ENCODE measurements around the gene PDLIM1.

The PDLIM1 gene

DNA sequence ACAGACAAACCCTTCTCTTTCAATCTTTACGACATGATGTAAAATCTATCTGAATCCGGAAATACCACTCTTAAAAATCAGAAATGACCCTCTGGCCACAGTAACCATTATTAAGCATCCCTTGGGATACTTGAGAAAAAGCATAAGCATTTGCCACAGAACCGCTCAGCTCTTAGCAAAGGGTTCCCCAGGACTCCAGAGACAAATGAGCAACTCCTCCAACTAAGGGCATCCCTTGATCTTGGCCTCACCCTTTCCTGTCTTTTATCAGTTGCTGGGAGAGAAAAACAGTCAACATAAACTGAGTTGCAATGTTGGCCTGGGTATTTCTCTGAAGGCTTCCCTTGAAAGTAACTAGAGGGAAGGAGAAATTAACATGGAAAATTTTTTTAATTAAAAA, 3.5 kb downstream of the PDLIM1 start:
- no peak for DNase-seq

DNA sequence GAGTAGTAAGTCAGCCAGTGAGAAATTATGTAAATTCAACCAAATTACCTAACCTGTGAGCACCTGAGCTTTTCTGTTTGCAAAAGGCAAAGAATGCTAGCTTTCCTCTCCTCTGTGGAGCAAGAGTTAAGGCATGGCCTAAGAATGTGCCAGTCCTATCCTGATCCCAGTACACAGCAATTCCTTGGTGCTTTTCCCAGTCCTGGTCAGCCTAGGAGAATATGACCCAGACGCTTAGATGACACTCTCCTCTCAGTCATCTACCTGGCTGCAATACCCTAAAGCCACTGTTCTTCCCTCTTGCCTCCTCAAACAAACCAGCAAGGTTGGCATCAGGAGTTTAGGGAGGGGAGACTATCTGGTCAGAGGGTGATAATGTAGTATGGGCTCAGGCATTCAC, 4.1 kb downstream of the PDLIM1 start:
- no peak for DNase-seq

DNA sequence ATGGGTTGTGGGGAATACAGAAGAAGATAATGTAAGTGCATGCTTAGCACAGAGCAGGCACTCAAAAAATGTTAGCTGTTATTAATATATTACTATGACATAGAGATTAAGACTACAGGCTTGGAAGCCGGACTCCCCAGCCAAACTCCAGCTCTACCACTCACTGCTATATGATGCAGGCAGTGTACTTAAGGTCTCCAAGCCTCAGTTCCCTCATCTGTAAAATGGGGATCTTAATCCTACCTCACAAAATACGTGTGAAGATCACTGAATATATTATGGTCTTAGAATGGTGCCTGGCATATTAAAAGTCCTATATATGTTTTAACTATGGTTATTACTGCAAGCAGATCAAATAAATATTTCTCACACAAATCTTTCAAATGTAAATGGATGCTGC, 5.2 kb downstream of the PDLIM1 start:
- no peak for DNase-seq

DNA sequence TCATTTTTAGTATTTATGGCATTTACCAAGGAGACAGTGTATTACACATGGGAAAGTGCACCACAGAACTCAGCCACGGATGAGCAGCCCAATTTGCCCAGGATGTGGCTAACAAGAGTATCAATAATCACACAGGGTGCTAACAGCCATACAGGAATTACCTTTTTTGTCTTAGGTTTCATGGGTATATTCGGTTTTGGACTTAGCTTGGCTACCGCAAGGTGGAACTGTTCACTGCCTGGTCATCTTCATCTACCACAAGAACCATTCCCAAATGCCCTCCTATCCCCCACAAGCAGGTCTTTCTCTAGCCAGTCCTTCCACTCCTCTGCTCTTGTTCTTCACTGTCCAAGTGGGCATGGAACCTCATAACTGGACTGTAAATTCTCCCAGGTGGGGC, 6.0 kb downstream of the PDLIM1 start:
- no peak for DNase-seq

DNA sequence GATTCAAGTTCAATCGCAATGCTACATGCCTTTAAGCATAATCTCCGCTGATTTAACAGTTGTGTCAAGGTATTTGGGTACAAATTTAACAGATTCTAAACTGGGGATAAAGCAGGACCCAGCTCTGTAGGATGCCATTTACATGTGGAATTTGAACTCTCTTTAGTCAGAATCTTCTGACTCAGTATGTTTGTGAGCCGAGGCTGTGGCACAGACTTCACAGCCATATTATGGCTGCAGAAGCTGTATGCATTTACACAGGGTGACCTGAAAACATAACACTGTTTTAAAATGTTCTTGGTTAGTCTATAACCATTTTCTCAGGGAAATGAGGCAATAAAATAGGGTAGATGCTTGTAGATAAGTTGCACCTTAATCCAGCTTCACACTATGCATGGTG, 8.7 kb downstream of the PDLIM1 start:
- DNase-seq = no peak

DNA sequence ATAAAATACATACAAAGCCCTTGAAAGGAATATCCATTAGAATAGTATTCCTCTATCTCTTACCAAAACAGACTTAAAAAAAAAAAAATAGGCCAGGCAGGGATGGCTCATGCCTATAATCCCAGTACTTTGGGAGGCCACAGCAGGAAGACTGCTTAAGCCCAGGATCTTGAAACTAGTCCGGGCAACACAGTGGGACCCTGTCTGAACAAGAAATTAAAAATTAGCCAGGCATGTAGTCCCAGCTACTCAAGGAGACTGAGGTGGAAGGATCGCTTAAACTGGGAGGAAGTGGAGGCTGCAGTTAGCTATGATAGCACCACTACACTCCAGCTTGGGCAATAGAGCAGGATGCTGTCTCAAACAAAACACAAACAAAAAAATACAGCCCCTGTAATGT, 9.6 kb downstream of the PDLIM1 start:
- no peak for DNase-seq

DNA sequence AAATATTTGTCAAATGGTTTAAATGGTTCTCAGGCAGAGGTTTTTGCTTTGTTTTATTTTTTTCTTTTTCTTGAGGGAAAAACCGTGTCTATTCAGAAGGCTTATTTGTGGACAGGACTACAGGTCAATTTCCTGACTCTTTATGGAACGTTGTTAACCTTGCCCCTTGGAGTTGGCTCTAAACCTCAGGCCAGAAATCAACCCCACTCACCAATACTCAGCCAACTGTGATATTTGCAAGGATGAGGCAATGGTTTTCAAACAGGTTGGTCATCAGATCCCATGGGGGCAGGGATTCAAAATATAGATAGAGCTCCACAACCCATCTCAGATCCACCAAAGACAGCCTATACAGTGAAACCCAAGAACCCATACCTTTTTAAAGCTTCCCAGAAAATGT, 10.2 kb downstream of the PDLIM1 start:
- DNase-seq = no peak

DNA sequence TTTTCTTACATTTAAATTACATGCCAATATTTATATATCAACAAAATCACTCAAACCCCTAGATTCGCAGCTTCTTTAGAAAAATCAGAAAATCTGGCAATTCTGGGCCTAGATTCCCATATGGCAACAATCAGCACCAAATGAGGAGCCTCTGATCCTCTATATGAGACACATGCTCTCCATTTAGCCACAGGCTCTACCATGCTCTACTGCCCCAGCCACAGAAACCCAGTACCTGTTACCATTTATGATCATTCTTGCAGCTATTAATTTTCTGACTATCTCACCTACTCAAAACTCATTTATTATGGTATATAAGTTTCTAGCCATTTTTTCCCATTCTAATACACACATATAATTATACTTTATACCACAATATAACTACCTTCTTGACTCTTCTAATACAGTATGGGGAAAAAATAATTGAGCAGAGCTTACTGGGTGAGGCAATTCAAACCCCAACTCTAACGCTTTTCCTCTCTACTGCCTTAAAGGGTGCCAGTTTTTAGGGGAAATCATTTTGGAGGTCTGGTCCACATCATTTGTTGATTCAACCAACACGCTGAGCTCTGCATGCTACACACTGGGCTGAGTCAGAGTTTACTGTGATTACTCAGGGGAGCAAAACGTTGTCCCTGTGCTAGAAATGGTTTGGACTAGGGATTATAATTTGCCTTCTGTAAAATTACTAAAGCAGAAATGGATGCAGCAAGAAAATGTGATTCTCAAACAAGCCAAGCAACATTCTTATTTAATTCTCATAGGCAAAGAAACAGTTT, 11.6 kb downstream of the PDLIM1 start:
- DNase-seq = no peak

DNA sequence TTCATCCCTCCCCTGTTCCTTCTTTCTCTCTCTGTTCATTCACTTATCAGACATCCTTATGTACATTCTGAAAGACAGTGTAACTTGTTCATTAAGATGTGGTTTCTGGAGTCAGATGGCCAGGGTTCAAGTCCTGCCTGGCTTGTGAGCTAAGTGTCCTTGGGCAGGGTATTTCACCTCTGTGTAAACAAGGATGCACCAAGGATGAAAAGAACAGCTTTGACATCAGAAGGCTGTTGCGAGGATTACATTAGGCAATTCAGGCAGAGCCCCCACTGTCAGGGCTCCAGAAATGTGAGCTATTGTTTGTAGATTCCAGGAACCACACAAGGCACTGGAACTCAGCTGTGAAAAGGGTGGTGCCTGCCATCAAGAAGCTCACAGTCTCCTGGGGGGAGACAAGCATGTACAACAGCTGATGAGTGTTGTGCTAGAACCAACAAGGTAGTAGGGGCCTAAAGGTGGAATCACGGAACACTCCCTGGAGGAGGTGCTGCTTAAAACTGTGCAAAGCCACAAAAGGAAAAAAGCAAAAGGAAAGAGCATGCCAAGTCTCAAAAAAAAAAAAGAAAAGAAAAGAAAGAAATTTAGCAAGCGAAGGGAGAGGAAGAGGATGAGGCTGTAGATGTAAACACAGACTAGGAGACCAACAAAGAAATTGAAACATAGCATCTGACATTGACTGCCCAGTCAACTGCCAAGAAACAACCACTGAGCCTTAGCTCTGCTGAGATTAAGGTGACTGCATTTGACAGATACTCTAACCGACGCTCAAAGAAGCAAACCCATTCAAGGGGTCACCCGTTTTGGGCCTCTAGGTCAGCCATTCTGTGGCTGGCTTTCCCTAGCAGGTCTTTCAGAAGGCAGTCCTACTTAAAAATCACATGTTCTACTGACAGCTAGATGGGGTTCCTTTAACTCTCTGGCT, 12.5 kb downstream of the PDLIM1 start:
- no peak for DNase-seq

DNA sequence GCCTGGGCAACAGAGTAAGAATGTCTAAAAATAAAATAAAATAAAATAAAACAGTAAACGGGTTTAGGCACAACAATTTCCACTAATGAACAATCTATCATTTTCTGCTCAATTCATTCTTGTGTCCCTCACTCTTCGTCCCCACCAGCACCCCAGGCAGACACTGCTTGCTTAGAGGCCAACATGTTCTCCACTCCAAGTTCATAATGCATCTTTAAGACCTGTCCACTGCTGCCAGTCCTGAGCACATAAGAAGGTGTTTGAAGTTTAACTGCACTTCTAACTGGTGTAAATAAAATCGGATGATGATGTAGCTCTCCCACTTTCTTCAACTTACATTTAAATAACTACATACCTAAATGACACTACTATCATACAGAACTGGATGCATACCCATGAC, 13.2 kb downstream of the PDLIM1 start:
- no peak for DNase-seq

DNA sequence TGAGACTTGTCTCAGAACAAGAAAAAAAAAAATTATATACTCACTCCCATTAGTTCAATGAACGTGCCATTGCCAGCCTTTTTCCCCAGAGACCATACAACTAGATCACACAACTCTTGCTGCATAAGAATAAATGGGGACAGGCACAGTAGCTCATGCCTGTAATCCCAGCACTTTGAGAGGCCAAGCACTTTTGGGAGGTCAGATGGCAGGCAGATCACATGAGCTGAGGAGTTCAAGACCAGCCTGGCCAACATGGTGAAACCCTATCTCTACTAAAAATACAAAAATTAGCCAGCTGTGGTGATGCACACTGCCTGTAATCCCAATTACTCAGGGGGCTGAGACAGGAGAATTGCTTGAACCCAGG, 13.6 kb downstream of the PDLIM1 start:
- DNase-seq = no peak

DNA sequence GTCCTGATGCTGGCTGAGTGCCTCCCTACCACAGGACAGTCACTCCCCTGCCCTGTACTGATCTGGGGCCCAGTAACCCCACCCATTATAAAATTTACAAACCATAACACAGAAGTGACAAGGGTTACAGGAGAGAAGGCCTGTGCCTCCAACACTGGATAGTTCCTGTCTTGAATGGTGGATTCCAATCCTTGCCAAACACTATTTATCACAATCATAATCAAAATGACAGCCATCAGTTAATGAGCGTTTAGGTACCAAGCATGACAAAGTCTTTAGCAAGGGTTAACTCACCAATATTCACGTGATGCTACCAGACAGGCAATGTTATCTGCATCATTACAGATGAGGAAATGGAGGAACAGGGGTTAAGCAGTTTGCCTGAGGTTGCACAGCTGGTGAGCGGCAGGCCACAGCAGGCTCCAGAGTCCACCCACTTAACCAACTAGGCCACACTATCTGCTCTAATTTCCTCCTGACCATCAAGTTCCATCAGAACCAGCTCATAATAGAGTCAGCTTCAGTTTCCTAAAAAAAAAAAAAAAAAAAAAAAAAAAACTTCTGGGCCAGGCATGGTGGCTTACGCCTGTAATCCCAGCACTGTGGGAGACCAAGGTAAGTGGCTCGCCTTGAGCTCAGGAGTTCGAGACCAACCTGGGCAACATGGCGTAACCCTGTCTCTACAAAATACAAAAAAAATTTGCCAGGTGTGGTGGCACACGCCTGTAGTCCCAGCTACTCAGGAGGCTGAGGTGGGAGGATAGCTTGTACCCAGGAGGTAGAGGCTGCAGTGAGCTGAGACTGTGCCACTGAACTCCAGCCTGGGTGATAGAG, 14.2 kb downstream of the PDLIM1 start:
- DNase-seq = no peak

DNA sequence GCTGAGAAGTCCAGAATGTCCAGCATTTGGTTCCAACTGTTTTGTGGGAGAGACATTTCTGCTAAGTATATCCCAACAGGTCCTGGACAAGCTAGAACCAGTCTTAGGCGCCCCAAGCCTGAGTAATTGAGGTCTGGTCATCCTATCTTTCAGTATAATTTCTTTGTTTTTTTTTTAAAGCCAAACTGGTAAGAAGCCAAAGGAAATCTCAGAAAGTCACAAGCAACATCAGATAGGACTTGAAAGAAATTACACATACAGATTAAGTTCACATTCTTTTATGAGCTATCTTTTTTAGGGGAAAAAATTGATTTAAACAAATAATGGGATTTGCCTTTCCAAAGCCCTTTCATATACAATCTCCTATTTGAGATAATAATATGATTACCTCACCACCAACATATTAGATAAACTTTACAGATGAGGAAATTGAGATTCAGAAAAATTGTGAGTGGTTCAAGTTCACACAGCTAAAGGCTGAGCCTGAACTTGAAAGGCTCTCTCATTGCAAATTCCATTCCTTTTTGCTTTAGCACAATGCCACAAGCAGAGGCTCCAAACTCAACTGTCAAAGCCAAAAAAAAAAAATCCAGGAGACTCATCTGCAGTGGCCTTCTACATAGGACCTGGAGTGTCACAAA, 15.0 kb downstream of the PDLIM1 start:
- DNase-seq = no peak

DNA sequence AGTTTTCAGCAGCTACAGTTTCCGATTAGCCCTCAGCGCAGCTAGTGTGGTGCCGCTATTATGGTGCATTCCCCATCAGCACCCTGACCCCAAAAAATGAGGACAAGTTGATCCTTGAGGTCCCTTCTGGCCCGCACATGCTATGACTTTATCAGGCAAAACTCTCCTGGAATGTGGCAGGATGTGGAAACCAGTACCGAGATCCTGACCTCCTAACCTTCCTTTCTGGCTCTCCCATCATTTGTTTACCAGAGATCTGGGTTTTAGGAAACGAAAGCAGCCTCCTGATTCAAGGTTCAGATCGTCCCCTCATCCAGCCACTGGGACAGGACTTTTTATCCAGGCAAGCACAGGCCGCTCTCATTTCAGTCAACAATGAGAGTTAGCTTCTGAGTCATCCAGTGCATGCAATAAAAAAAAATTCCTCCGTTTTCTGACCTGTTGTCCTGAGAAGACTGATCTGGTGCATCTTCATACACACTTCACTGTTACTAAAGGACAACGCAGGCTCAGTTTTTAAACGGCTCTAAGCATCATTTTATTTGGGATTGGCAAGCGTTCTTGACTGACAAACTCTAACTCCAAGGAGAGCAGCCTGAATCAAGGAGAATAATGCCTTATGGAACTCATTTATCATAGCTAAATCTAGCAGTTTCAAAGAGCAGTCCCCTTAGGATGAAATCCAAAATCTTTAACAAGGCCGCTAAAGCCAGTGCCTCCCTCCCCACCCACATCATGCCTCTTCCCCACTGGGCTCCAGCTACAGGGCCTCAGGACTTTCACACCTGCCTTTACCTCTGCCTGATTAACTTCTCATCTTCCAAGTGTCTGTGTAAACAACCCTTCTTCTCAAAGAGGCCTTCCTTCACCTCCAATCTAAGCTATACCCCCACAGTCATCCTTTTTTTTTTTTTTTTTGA, 17.1 kb downstream of the PDLIM1 start:
- no peak for DNase-seq

DNA sequence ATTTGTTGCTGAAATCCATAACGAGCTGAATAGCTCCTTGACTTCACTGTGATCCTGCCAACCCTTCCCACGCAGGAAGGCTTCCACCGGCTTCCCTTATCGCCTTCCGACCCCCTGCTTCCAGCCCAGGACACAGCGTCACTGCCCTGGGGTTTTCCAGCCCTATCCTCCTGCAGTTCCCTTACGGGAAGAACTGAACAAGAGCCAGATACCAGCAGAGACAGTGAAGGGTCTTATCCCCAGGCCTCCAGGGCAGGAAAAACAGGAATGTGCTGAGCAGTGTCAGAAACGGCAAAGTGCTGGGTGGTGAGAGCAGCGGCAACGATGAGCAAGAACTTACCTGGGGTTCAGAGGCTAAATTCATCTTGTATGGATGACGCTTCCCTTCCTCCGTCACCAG, 22.4 kb downstream of the PDLIM1 start:
- DNase-seq = no peak

DNA sequence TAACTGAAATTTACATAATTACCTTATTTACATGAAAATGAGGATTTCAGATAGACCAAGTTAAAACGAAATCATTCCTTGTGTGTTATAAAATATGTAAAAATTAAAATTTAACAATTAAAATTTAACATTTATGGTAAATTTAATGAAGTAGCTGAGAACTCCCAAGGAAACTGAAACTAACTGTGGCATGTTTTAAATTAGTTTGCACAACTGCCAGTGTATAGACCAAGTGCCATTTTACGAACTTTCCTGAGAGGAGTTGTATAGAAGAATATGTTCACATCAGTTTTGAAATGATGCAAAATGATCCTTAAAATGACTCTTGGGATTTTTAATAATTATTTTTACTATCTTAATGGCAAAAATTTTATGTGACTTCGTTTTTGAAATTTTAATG, 23.6 kb downstream of the PDLIM1 start:
- no peak for DNase-seq

DNA sequence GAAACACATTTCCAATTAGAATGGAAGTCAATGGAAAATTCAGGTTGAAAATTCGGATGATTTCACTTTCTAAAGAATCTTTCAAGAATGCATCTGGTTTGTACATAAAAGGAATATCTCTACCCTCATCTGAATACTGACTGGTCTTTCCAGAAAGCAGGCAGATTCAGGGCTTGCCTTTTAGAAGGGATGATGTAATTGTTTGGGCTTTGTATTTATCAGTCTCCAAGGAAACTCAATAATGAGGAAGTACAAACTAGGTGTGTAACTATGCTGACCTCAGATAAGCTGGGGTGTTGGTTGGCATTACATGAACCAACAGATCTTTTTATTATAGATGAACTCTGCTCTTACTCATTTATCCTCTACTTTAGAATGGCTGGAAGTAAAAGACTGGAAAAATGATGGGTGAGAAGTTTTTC, 24.1 kb downstream of the PDLIM1 start:
- peak; percentile 58 for DNase-seq

DNA sequence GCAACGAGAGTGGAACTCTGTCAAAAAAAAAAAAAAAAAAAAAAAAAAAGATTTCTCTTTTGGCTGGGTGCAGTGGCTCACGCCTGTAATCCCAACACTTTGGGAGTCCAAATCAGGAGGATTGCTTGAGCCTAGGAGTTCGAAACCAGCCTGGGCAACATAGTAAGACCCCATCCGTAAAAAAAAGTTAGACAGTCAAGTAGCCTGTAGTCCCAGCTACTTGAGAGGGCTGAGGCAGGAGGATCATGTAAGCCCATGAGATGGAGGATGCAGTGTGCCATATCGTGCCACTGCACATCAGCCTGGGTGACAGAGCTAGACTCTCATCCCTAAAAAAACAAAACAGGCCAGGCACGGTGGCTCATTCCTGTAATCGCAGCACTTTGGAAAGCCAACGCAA, 25.2 kb downstream of the PDLIM1 start:
- no peak for DNase-seq

DNA sequence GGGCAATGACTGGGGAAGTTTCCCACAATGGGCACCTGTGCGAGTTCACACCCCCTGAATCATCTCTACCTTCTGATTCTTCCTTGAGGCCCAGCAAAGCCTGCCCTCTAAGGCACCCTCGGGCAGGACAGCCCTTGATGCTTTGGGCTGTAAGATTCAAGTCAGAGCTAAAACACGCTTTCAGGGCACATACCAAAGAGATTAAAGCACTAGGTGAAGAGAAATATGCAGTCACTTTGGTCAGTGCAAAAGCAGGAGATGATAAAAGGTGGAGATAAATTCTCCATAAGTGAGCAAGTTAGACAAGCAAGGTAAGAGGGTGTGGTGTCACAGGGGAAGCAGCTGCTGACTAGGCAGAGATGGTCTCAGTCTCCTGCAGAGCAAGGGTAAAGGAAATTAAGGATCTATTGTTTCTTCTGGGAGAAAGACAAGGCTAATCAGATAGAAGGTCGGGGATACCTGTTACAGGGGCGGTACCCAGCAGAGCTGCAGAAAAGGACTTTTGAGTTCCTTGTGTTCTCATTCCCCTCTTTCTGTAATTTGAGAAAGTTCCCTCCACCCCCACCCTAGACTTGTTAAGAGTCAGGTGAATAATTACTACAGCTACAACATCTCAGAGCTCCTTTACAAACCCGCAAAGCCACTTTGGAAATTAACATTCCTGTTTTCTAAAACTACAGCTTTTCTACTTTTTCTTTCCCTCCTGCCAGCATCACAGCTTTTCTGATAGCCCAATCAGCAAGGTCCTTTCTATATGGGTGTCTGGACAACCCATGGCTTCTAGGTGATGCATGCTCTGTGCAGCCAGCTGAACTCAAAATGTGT, 26.4 kb downstream of the PDLIM1 start:
- no peak for DNase-seq

DNA sequence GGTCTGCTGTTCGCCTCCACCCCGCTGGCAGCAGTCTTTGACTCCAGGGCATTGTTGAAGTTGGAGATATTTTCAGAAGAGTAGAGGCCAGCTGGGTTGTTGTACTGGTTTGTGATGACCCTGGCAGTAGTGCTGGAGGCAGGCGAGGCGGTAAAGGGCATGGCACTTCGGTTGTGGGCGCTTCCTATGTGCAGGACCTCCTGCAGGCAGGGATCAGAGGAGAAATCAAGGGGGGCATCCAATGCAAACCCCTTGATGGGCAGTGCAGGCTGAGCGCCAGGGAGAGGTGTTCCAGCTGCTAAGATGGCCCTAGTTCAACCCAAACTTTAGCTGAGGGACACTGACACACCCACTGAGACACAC, 27.0 kb downstream of the PDLIM1 start:
- DNase-seq = no peak
